ENCODE measurements around the gene PRPF6. TPM values are rescaled to one million over a fixed set of nuclear protein-coding genes. Genes with fewer than 3 reads are reported as not detected.

The PRPF6 gene
- total RNA-seq, 1 donor from 2014 or later = 51.9 TPM

DNA sequence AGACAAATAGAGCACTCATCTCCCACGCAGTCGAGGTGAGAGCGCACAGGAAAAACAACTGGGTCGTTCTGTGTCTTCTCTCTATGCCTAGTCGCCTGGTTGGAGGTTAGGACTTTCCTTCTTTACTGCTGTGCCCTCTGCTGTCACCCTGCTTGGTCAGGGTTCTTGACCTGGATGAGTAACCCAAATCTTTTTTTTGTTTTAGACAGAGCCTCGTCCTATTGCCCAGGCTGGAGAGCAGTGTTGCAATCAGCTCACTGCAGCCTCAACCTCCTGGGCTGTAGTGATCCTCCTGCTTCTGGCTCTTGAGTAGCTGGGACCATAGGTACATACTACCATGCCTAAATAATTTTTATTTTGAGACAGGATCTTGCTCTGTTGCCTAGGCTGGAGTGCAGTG is 24.5 kb downstream of the PRPF6 start:
- Histone ChIP-seq H3K9ac (no peak overlapping the region), H3K27me3 (no peaks in the 10 kb centered on the region), H3K27ac (no peak overlapping the region), H2AFZ (replicated peaks) (no peak overlapping the region), H3F3A (ENCODE audit: low read depth) (no peaks in the 10 kb centered on the region), H3K79me2 (ENCODE audit: low read depth) (no peaks in the 10 kb centered on the region), H3K4me1 (no peaks in the 10 kb centered on the region), H3K4me3 (no peak overlapping the region), H3K36me3 (no peaks in the 10 kb centered on the region), H3K4me2 (no peak overlapping the region), H4K20me1 (ENCODE audit: low read depth) (peaks cover 18% of the 10 kb centered on the region), H3K9me3 (ENCODE audit: low read depth) (no peaks in the 10 kb centered on the region)
- Mint-ChIP-seq H3K27ac (no peak overlapping the region), H3K4me1 (no peaks in the 10 kb centered on the region), H3K9me3 (peaks cover 10% of the 10 kb centered on the region), H3K27me3 (ENCODE audit: insufficient read depth, low read depth) (peaks cover 6% of the 10 kb centered on the region), H3K36me3 (peaks cover 40% of the 10 kb centered on the region), H3K4me3 (no peak overlapping the region)
- no peak for DNase-seq (ENCODE audit: low spot score)
- TF ChIP-seq EZH2 (IDR thresholded peaks at IDR 0.05) = no peak

GRCh38 chr20:64006490-64006889 is 25.6 kb downstream of the PRPF6 start:
- peaks cover 18% of the 10 kb centered on the region for H4K20me1 ChIP-seq (ENCODE audit: low read depth)
- Mint-ChIP-seq H3K4me1 (no peaks in the 10 kb centered on the region), H3K9me3 (peaks cover 10% of the 10 kb centered on the region)

GRCh38 chr20:64006902-64007301 is 26.0 kb downstream of the PRPF6 start:
- H3K27ac Mint-ChIP-seq = no peak overlapping the region
- Histone ChIP-seq H3K4me3 (no peak overlapping the region), H3K27me3 (no peaks in the 10 kb centered on the region), H3F3A (ENCODE audit: low read depth) (no peaks in the 10 kb centered on the region), H3K36me3 (no peaks in the 10 kb centered on the region), H4K20me1 (ENCODE audit: low read depth) (peaks cover 18% of the 10 kb centered on the region), H3K4me2 (no peak overlapping the region), H3K27ac (no peak overlapping the region), H3K9me3 (ENCODE audit: low read depth) (no peaks in the 10 kb centered on the region), H3K4me1 (no peaks in the 10 kb centered on the region), H3K9ac (no peak overlapping the region), H3K79me2 (ENCODE audit: low read depth) (no peaks in the 10 kb centered on the region), H2AFZ (replicated peaks) (no peak overlapping the region)
- TF ChIP-seq, protein P1, sequence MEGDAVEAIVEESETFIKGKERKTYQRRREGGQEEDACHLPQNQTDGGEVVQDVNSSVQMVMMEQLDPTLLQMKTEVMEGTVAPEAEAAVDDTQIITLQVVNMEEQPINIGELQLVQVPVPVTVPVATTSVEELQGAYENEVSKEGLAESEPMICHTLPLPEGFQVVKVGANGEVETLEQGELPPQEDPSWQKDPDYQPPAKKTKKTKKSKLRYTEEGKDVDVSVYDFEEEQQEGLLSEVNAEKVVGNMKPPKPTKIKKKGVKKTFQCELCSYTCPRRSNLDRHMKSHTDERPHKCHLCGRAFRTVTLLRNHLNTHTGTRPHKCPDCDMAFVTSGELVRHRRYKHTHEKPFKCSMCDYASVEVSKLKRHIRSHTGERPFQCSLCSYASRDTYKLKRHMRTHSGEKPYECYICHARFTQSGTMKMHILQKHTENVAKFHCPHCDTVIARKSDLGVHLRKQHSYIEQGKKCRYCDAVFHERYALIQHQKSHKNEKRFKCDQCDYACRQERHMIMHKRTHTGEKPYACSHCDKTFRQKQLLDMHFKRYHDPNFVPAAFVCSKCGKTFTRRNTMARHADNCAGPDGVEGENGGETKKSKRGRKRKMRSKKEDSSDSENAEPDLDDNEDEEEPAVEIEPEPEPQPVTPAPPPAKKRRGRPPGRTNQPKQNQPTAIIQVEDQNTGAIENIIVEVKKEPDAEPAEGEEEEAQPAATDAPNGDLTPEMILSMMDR (IDR thresholded peaks at IDR 0.05) = no peak
- TF ChIP-seq EZH2 (IDR thresholded peaks at IDR 0.05) (no peak), EZH2phosphoT487 (IDR thresholded peaks at IDR 0.05) (no peak)
- peaks cover 46% of the 10 kb centered on the region for H3K36me3 Mint-ChIP-seq
- no peak overlapping the region for H3K4me3 Mint-ChIP-seq
- no peak for DNase-seq (ENCODE audit: low spot score)
- peaks cover 3% of the 10 kb centered on the region for H3K27me3 Mint-ChIP-seq (ENCODE audit: insufficient read depth, low read depth)
- peaks cover 10% of the 10 kb centered on the region for H3K9me3 Mint-ChIP-seq
- H3K4me1 Mint-ChIP-seq = no peaks in the 10 kb centered on the region

More at GRCh38 chr20:64006490-64006889, 25.6 kb downstream of the PRPF6 start:
- Histone ChIP-seq H3K4me1 (no peaks in the 10 kb centered on the region), H3K79me2 (ENCODE audit: low read depth) (no peaks in the 10 kb centered on the region), H3F3A (ENCODE audit: low read depth) (no peaks in the 10 kb centered on the region), H3K4me3 (no peak overlapping the region), H3K27ac (no peak overlapping the region), H3K9me3 (ENCODE audit: low read depth) (no peaks in the 10 kb centered on the region), H3K27me3 (no peaks in the 10 kb centered on the region), H3K9ac (no peak overlapping the region), H2AFZ (replicated peaks) (no peak overlapping the region), H3K36me3 (no peaks in the 10 kb centered on the region), H3K4me2 (no peak overlapping the region)
- TF ChIP-seq, protein P1 (IDR thresholded peaks at IDR 0.05) = no peak
- TF ChIP-seq EZH2 (IDR thresholded peaks at IDR 0.05) (no peak), EZH2phosphoT487 (IDR thresholded peaks at IDR 0.05) (no peak)
- H3K36me3 Mint-ChIP-seq = peaks cover 48% of the 10 kb centered on the region
- peaks cover 6% of the 10 kb centered on the region for H3K27me3 Mint-ChIP-seq (ENCODE audit: insufficient read depth, low read depth)
- no peak overlapping the region for H3K27ac Mint-ChIP-seq
- DNase-seq (ENCODE audit: low spot score) = no peak
- no peak overlapping the region for H3K4me3 Mint-ChIP-seq

GRCh38 chr20:64009811-64010387 is 29.0 kb downstream of the PRPF6 start:
- peaks cover 3% of the 10 kb centered on the region for H3K27me3 Mint-ChIP-seq (ENCODE audit: insufficient read depth, low read depth)

More at GRCh38 chr20:64009811-64010387, 29.0 kb downstream of the PRPF6 start:
- Histone ChIP-seq H3F3A (ENCODE audit: low read depth) (no peaks in the 10 kb centered on the region), H3K4me2 (no peak overlapping the region), H3K4me3 (no peak overlapping the region), H3K9me3 (ENCODE audit: low read depth) (no peaks in the 10 kb centered on the region), H3K27ac (no peak overlapping the region), H3K9ac (no peak overlapping the region), H3K4me1 (no peaks in the 10 kb centered on the region), H3K27me3 (no peaks in the 10 kb centered on the region), H4K20me1 (ENCODE audit: low read depth) (peaks cover 14% of the 10 kb centered on the region), H3K36me3 (no peaks in the 10 kb centered on the region), H2AFZ (replicated peaks) (no peak overlapping the region), H3K79me2 (ENCODE audit: low read depth) (no peaks in the 10 kb centered on the region)
- H3K27ac Mint-ChIP-seq = no peak overlapping the region
- no peak overlapping the region for H3K4me3 Mint-ChIP-seq
- H3K36me3 Mint-ChIP-seq = peaks cover 48% of the 10 kb centered on the region
- H3K4me1 Mint-ChIP-seq = no peaks in the 10 kb centered on the region
- TF ChIP-seq EZH2phosphoT487 (IDR thresholded peaks at IDR 0.05) (no peak), EZH2 (IDR thresholded peaks at IDR 0.05) (no peak)
- TF ChIP-seq, protein P1 (IDR thresholded peaks at IDR 0.05) = no peak
- no peak for DNase-seq (ENCODE audit: low spot score)
- H3K9me3 Mint-ChIP-seq = peaks cover 10% of the 10 kb centered on the region
